SIG-M5 treated with dmso at 0.1 percent for 504 hours (cell line): ENCODE data around the gene CDK18.
A peak's percentile ranks its signal among the peaks of the same experiment; 100 is the strongest.
"Not testable (repeated sequence)": the region's sequence is repeated elsewhere in the genome, so short reads cannot be mapped to it uniquely, and the experiment has no call there.

ENCODE experiments used
- DNase-seq: peaks from one replicate; lab custom pipeline; 2025; ENCODE audit not compliant: unreplicated experiment; lab: John Stamatoyannopoulos, UW

CDK18 gene

DNA sequence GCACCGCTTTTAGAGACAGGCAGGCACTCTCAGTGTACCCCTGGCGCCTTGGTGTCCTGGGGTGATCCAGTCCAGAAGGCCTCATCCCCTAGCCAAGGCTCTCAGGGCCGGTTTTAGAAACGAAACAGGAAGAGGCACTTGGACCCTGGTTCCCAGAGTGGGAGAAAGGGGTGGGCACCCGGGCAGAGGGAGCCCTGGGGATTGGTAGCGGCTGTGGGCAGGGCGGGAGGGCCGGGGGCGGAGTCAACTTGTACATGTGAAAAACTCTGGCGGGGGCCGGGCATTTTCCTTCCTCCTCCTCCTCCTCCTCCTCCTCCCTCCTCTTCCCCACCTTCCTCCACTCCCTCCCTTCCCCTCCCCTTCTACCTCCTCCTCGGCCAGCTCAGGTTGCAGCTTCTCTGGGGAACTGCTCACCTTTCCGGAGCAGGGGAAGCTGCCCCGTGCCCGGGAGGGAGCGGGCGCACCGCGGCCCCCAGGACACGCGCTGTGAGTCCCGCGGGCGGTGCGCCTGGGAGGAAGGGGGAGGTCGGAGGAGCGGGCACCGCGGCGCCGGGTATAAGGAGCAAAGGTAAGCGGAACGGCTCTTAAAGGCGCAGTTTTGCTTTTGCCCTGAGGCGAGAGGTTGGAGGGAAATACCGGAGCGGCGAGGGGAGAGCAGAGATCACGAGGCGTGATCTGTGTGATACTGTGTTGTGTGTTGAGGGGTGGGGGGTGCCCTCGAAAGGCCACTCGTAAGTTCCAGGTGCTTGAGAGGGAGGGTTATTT lies at the start of gene CDK18:
Gene CDK18, plus strand, starts transcription at position 359 of the 765 bp plus-strand sequence. CDS start 18,499 bp downstream, outside the sequence.
- DNase-seq: peak; percentile 91

DNA sequence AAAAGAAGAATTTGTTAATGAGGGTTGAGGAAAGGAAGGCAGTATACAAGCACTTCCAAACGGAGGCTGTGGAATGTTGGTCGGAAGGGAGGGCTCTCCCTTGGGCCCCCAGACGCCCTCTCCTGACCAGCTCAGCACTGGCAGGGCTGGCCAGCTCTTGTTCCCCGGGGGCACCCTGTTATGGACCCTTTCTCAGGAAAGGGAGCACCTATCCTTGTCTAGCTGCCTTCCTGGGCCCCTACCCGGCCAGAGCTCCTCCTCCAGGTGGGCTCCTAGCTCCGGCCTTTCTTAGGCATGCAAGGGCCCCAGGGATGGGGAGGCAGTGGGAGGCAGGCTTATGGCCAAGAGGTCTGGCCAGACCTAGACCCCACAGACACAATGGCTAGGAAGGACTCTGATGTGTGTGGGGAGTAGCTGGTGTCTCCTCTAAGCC lies 49.5 kb upstream of the CDK18 start:
- no peak for DNase-seq

GRCh38 chr1:205455581-205456382 lies 48.7 kb upstream of the CDK18 start, which contains the start of gene BLACAT1:
BLACAT1 (minus strand) TSS chr1:205456045.
- DNase-seq: no peak

DNA sequence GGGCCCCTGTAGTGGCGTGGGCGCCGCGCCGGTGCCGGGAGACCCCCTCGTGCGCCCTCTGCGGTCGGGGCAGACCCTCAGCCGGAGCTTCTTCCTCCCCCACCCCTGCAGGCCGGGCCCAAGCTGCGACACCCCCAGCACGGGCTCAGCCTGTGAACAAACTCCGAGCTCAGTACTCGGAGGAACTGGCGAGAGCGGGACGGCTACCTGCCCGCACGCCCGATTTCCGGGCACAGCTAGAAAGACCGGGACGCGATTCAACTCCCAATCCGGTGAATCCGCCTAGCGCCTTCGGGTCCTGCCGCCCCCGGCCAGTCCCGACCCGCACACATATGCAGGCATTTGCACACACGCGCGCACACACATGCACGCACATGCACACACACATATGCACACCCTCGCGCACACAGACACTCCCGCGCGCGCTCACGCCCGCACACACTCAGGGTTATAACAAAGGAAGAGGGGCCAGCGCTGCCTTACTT lies 48.0 kb upstream of the CDK18 start:
- DNase-seq: no peak

- DNase-seq: no peak
Measured at GRCh38 chr1:205456868-205457745, 47.4 kb upstream of the CDK18 start.

DNA sequence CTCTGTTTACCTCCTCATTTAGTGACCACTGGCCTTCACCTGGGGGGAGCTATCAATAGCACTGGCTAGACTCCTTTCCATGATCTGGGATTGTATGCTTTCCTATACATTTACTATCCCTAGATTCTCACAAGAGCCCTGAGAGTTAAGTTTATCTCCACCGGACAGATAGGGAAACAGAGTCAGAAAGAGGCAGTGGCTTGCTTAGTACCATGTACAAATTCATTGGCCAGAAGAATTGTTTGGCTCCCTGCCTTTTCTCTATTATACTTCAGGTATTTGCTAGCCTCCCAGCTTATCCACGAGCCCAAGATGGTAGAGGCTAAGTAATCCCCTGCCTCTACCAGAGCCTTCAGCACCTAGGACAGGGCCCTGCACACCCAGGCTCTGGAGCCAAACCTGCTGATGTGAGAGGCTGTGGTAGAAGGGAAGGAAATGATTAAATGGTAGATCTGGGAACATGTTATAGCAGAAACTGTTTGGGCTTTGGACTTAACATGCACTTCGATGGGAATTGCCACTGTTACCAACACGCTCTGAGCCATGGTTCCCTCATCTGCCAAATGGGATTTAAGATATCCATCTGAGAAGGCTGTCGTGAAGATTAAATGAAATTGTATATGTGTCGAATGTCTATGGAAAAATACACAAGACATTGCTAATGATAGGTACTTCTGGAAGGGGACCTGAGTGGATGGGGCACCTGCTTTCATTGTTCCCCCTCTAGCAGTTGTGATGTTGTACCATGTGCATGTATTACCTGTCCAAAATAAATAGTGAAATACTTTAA lies 45.5 kb upstream of the CDK18 start:
- peak; percentile 68 for DNase-seq

GRCh38 chr1:205465392-205465791 lies 39.1 kb upstream of the CDK18 start:
- DNase-seq: no peak

- no peak for DNase-seq
Measured at GRCh38 chr1:205466595-205467220, 37.8 kb upstream of the CDK18 start.

DNA sequence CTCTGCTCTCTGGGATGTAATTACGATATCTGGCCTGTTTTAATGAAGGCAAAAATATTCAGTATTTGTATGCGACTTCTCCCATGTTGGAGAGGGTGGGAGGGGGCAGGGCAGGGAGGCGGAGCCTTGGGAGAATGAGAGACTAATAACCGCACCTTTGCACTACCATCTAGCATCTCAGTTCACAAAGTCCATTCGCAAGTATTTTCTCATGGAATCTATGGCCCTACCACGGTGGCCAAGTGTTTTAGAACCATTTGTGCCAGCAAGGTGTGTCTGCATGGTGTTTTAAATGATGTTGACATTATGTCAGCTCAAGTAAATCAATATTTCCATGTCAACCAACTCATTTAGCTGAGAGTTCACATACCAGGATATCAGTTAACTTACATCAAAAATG lies 34.3 kb upstream of the CDK18 start:
- DNase-seq: no peak

DNA sequence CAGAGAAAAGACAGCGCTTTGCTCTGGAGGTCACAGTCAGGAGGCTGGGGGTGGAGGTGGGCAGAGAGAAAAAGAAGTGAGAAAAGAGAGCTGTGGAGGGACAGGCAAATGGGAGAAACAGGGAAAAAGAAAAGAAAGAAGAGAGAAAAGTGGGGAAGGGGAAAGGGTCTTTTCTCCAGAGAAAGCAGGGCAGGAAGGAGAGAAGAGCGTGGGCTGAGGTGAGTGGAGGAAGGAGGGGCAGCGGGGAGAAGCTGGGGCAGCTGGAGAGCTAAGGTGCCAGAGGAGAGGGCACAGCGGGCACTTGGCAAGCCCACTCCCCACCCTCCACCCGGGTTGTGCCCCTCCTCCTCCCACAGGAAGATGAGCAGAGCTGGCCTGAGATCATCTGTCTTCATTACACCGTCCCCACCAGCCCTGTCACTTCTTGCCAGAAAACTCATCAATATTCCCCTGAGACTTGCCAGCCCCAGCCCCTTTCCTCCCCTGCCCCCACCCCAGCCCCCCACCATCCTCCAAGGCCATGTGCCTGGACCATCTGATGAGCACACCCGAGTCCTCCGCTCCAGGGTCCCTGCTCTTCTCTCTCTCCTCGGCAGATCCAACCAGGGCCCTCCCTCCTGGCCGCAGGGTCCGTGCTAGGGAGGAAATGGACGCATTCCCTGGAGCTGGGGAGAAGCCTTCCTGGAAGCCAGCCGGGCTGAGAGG lies 31.6 kb upstream of the CDK18 start:
- no peak for DNase-seq

DNA sequence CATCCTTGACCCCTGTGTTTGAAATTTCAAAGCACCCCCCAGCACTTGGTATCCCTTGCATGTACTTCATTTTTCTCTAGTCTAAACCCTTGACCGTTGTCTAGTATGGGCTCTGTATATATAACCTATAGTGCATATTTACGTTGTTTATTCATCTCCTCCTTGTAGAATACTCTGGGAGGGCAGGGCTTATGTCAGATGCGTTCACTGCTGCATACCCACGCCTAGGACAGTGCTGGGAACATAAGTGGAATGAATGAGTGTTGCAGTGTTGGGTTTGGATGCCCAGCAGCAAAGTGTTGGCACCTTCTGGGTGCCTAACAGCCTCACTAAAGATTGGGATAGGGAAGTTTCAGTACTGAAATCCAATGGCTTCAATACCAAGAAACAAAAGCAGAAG lies 31.0 kb upstream of the CDK18 start:
- no peak for DNase-seq

DNA sequence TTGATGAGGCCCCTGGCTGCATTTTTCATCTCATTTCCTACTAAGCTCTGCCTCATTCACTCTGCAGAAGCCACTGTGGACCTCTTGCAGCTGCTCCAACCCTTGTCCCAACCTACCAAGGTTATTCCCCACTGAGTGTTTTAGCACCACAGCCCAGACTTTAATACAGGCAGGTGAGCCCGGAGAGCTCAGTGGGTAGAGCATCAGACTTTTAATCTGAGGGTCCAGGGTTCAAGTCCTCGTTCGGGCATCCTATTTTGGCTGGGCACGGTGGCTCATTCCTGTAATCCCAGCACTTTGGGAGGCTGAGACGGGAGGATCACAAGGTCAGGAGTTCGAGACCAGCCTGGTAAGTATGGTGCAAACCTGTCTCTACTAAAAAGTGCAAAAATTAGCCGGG lies 30.5 kb upstream of the CDK18 start:
- no peak for DNase-seq

DNA sequence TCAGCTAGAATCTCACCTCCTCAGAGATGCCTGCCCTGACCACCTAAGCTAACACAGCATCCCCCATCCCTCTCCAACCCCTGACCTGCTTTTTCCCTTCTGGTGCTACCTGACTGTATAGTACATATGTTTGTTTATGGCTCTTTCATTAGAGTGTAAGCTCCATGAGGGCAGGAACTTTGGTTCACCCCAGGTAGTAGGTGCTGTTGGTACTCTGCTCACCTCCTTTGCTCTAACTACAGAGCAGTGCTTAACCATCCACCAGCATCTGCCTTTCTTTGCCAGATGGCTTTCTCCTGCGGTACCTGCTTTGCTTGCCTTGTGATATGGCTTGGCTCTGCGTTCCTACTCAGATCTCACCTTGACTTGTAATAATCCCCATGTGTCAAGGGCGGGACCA lies 29.9 kb upstream of the CDK18 start:
- no peak for DNase-seq

DNA sequence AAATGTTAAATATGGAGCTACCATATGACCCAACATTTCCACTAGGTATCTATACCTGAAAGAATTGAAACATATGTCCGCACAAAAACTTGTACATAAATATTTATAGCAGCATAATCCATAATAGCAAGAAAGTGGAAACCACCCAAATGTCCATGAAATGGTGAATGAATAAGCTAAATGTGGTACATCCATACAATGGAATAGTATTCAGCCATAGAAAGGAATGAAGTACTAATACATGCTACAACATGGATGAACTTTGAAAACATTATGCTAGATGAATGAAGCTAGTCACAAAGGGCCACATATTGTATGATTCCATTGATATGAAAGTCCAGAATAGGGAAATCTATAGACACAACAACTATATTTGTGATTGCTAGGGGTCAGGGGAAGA lies 28.6 kb upstream of the CDK18 start:
- no peak for DNase-seq

DNA sequence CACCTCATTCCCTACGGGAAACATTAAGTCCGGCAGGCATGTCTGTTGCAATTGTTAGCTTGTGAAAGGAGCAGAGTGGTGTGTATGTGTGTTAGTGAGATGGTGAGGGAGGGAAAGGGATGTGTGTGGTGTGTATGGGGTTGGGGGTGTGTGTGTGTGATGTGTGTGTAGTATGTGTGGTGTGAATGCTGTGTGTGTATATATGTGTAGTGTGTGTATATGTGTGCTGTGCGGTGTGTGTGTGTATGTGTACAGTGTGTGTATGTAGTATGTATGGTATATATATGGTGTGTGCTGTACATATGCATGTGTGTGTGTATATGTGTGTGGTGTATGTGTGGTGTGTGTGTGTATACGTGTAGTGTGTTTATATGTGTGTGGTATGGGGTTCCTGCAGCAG lies 27.8 kb upstream of the CDK18 start:
- no peak for DNase-seq

GRCh38 chr1:205477121-205477758 lies 27.2 kb upstream of the CDK18 start:
- DNase-seq: no peak

DNA sequence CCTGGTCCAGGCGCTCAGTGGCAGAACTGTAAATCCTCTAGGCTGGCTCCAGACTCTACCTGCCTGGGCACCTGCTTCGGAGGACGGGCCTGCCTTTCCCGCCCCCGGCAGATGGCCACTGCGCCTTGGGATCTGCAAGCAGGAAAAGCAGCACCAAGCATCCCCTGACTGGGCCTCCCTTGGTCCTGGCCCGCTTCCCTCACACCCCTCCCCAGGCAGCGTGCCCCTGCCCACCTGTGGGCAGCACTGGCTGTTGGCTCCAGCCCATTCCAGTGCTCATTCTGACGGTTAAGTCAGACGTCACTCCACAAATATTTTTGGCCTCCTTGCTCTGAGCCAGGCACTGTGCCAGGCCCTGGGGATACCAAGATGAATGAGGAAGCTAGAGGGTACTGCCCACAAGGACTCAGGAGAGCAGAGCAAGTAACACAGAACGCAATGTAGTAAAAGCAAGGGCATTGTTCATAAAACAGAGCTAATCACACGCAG lies 26.7 kb upstream of the CDK18 start:
- DNase-seq: peak; percentile 58

GRCh38 chr1:205478985-205479384 lies 25.5 kb upstream of the CDK18 start:
- not testable (repeated sequence) for DNase-seq
